ENCODE measurements around the gene GPR108. TPM values are rescaled to one million over a fixed set of nuclear protein-coding genes. Genes with fewer than 3 reads are reported as not detected.
A peak's percentile ranks its signal among the peaks of the same experiment; 100 is the strongest.
"Not testable (repeated sequence)": the region's sequence is repeated elsewhere in the genome, so short reads cannot be mapped to it uniquely, and the experiment has no call there.

The GPR108 gene
- total RNA-seq (ENCODE audit: unreplicated experiment) = 69.1 TPM
- long read RNA-seq, transcript GPR108-202 (18 exons, 2,009 nt) = minor isoform, 23 of 77 reads
- long read RNA-seq, transcript GPR108-201 (18 exons, 2,057 nt) = major isoform, 28 of 77 reads
- long read RNA-seq, partial matches to known transcripts = 5 of 77 reads
- long read RNA-seq, other reads (novel, unspliced or antisense) = 21 of 77 reads

GRCh38 chr19:6737284-6737872, at the start of gene GPR108:
GPR108 (minus strand) TSS chr19:6737580; CDS start chr19:6737576, 4 bp downstream.
- peak; percentile 99 for DNase-seq (ENCODE audit: low spot score)
- peak within 1 kb of the TSS; percentile 98 for H3K4me3 Mint-ChIP-seq (ENCODE audit: unreplicated experiment)
- peaks cover 23% of the 10 kb centered on the region for H3K27me3 Mint-ChIP-seq (ENCODE audit: unreplicated experiment)
- peaks cover 14% of the 10 kb centered on the region for H3K36me3 Mint-ChIP-seq (ENCODE audit: low read depth, unreplicated experiment)
- no peak for TF ChIP-seq CTCF (IDR thresholded peaks at IDR 0.05; ENCODE audit: unreplicated experiment)
- peaks cover 17% of the 10 kb centered on the region for H3K4me1 Mint-ChIP-seq (ENCODE audit: unreplicated experiment)
- H3K9me3 Mint-ChIP-seq (ENCODE audit: unreplicated experiment) = no peaks in the 10 kb centered on the region
- peak within 1 kb of the TSS; percentile 92 for H3K27ac Mint-ChIP-seq (ENCODE audit: unreplicated experiment)

- Mint-ChIP-seq H3K4me3 (ENCODE audit: unreplicated experiment) (no peak overlapping the region), H3K9me3 (ENCODE audit: unreplicated experiment) (peaks cover 31% of the 10 kb centered on the region), H3K27me3 (ENCODE audit: unreplicated experiment) (peaks cover 7% of the 10 kb centered on the region), H3K27ac (ENCODE audit: unreplicated experiment) (no peak overlapping the region), H3K4me1 (ENCODE audit: unreplicated experiment) (no peaks in the 10 kb centered on the region), H3K36me3 (ENCODE audit: low read depth, unreplicated experiment) (peaks cover 15% of the 10 kb centered on the region)
- DNase-seq (ENCODE audit: low spot score) = no peak
- no peak for TF ChIP-seq CTCF (IDR thresholded peaks at IDR 0.05; ENCODE audit: unreplicated experiment)
These were observed 41.8 kb upstream of the GPR108 start for GRCh38 chr19:6779206-6779605.

GRCh38 chr19:6778386-6778785, 41.0 kb upstream of the GPR108 start:
- DNase-seq (ENCODE audit: low spot score) = no peak
- Mint-ChIP-seq H3K9me3 (ENCODE audit: unreplicated experiment) (peaks cover 31% of the 10 kb centered on the region), H3K27ac (ENCODE audit: unreplicated experiment) (no peak overlapping the region), H3K36me3 (ENCODE audit: low read depth, unreplicated experiment) (peaks cover 15% of the 10 kb centered on the region), H3K27me3 (ENCODE audit: unreplicated experiment) (peaks cover 7% of the 10 kb centered on the region), H3K4me3 (ENCODE audit: unreplicated experiment) (no peak overlapping the region), H3K4me1 (ENCODE audit: unreplicated experiment) (no peaks in the 10 kb centered on the region)
- TF ChIP-seq CTCF (IDR thresholded peaks at IDR 0.05; ENCODE audit: unreplicated experiment) = no peak

- DNase-seq (ENCODE audit: low spot score) = no peak
- Mint-ChIP-seq H3K4me3 (ENCODE audit: unreplicated experiment) (peak overlapping the region; percentile 54), H3K4me1 (ENCODE audit: unreplicated experiment) (no peaks in the 10 kb centered on the region), H3K36me3 (ENCODE audit: low read depth, unreplicated experiment) (peaks cover 15% of the 10 kb centered on the region), H3K9me3 (ENCODE audit: unreplicated experiment) (peaks cover 31% of the 10 kb centered on the region), H3K27me3 (ENCODE audit: unreplicated experiment) (peaks cover 7% of the 10 kb centered on the region), H3K27ac (ENCODE audit: unreplicated experiment) (no peak overlapping the region)
- no peak for TF ChIP-seq CTCF (IDR thresholded peaks at IDR 0.05; ENCODE audit: unreplicated experiment)
These were observed 40.1 kb upstream of the GPR108 start for GRCh38 chr19:6777434-6777833.

- Mint-ChIP-seq H3K36me3 (ENCODE audit: low read depth, unreplicated experiment) (peaks cover 15% of the 10 kb centered on the region), H3K4me3 (ENCODE audit: unreplicated experiment) (peak overlapping the region; percentile 54), H3K9me3 (ENCODE audit: unreplicated experiment) (peaks cover 32% of the 10 kb centered on the region), H3K4me1 (ENCODE audit: unreplicated experiment) (no peaks in the 10 kb centered on the region), H3K27ac (ENCODE audit: unreplicated experiment) (no peak overlapping the region), H3K27me3 (ENCODE audit: unreplicated experiment) (peaks cover 7% of the 10 kb centered on the region)
- no peak for TF ChIP-seq CTCF (IDR thresholded peaks at IDR 0.05; ENCODE audit: unreplicated experiment)
- no peak for DNase-seq (ENCODE audit: low spot score)
These were observed 39.6 kb upstream of the GPR108 start for GRCh38 chr19:6776999-6777398.

GRCh38 chr19:6776045-6776444, 38.7 kb upstream of the GPR108 start:
- DNase-seq (ENCODE audit: low spot score) = not testable (repeated sequence)
- H3K4me3 Mint-ChIP-seq (ENCODE audit: unreplicated experiment) = peak overlapping the region; percentile 19
- H3K9me3 Mint-ChIP-seq (ENCODE audit: unreplicated experiment) = peaks cover 31% of the 10 kb centered on the region

More at GRCh38 chr19:6776045-6776444, 38.7 kb upstream of the GPR108 start:
- H3K27ac Mint-ChIP-seq (ENCODE audit: unreplicated experiment); H3K4me1 Mint-ChIP-seq (ENCODE audit: unreplicated experiment): not testable (repeated sequence)
- peaks cover 20% of the 10 kb centered on the region for H3K36me3 Mint-ChIP-seq (ENCODE audit: low read depth, unreplicated experiment)
- H3K27me3 Mint-ChIP-seq (ENCODE audit: unreplicated experiment) = peaks cover 11% of the 10 kb centered on the region

All from endothelial cell (in vitro differentiated cells).